Measurements from ENCODE around the gene COLGALT1.

DNA sequence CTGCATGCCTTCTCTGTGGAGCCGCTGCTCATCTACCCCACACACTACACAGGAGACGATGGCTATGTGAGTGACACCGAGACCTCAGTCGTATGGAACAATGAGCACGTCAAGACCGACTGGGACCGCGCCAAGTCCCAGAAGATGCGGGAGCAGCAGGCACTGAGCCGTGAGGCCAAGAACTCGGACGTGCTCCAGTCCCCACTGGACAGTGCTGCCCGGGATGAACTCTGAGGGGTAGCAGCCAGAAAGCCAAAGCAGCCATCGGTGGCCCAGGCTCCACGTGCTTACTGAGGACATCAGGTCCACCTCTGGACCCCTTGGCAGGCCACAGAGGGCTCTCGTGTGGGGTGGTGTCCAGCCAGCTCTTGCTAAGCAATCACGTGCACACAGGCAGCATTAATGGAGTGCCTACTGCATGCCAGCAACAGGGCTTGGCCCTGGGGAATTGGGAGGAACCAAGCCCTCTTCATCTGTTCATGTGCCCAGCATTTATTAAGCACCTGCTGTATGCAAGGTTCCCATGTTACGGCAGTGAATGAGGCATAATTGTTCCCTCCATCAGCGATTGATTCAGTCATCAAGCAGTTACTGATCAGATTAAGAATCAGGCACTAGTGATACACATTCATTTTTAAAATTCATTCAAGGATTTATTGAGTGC lies 25.9 kb downstream of the COLGALT1 start:
- TF ChIP-seq EP300 (IDR thresholded peaks at IDR 0.05) (no peak), POLR2AphosphoS5 (IDR thresholded peaks at IDR 0.05) (no peak), POLR2A (IDR thresholded peaks at IDR 0.05) (no peak)
- TF ChIP-seq, protein P1, sequence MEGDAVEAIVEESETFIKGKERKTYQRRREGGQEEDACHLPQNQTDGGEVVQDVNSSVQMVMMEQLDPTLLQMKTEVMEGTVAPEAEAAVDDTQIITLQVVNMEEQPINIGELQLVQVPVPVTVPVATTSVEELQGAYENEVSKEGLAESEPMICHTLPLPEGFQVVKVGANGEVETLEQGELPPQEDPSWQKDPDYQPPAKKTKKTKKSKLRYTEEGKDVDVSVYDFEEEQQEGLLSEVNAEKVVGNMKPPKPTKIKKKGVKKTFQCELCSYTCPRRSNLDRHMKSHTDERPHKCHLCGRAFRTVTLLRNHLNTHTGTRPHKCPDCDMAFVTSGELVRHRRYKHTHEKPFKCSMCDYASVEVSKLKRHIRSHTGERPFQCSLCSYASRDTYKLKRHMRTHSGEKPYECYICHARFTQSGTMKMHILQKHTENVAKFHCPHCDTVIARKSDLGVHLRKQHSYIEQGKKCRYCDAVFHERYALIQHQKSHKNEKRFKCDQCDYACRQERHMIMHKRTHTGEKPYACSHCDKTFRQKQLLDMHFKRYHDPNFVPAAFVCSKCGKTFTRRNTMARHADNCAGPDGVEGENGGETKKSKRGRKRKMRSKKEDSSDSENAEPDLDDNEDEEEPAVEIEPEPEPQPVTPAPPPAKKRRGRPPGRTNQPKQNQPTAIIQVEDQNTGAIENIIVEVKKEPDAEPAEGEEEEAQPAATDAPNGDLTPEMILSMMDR (IDR thresholded peaks at IDR 0.05) = no peak
